SKM-1 treated with dmso at 0.1 percent for 144 hours (cell line): Measurements from ENCODE around the gene DIAPH3.

Source experiments
- DNase-seq: peaks from one replicate; lab custom pipeline; 2025; ENCODE audit not compliant: unreplicated experiment; lab: John Stamatoyannopoulos, UW

DIAPH3 gene

DNA sequence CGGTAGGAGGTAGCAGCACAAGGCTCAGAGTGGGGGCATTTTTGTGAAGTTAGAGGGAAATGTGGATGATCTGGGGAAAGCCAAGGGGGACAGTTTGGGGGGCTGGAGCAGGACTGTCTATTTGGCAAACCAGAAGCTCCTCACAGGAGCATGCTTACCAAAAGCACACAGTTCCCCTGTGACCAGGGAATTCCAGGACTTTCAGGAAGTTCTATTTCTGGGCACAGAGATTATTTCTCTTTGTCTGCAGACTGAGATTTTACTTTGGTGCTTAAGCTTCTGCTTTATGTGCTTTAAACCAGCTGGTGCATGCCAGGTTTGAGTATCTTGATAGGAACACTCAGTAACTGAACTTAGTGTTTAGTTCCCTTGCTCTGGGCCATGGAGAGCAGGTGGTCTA, 525.3 kb downstream of the DIAPH3 start:
- no peak for DNase-seq

DNA sequence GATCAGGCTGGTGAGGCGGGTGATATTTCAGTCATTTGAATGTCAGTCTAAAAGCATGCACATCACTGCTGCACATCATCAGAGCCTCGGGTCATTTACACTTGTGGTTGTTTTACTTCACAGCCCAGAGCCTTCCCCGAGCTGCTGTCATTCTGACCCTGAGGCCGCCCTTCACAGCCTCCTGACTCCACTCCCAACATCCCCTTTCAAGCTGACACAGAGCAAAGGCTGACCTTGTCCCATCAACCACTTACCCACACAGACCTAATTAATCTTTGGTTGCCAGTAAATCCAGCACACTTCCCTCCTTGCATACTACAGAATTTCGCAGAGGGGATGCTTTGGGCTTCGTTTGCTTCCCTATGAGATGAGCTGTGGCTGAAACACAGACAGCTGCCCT, 528.1 kb downstream of the DIAPH3 start:
- DNase-seq: no peak

DNA sequence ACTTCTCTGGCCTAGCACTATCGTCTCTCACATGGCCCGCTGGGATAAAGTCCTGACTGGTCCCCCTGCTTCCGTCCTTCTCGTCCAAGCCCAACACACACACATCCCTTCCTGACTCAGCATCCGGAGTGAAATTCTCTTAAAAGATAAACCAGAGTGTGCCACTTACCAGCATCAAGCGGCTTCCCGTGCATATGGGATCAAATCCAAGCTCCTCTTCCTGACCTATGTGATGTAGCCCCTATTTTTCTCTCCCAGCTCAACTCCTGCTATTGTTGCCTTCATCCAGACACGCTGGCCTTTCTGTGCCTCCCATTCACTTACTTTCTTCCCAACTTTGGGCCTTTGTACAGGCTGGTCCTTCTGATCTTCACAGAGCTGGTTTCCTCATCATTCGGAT, 530.4 kb downstream of the DIAPH3 start:
- no peak for DNase-seq

GRCh38 chr13:59631271-59631670, 532.5 kb downstream of the DIAPH3 start:
- no peak for DNase-seq

- DNase-seq: no peak
Observed at GRCh38 chr13:59625111-59625510, 538.6 kb downstream of the DIAPH3 start.

- DNase-seq: no peak
Observed at GRCh38 chr13:59623206-59623915, 540.4 kb downstream of the DIAPH3 start.

DNA sequence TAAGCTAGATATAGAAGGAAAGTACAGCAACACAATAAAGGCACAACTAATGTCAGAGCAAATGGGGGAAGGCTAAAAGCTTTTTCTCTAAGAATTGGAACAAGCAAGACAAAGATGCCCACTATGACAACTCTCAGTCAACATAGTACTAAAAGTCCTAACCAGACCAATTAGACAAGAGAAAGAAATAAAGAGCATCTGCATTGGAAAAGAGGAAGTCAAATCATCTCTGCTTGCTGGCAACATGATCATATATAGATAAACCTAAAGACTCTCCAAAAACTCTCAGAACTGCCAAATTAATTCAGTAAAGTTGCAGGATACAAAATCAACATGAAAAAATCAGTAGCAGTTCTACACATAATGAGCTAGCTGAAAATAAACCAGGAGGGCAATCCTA, 542.0 kb downstream of the DIAPH3 start:
- DNase-seq: no peak
